ENCODE data around the gene SMC6.

SMC6 gene

GRCh38 chr2:17735864-17736263, 17.7 kb downstream of the SMC6 start:
- no peak overlapping the region for H3K9ac ChIP-seq (ENCODE audit: low read depth, low read length)
- H3K4me3 ChIP-seq (ENCODE audit: low read length), result no peak overlapping the region
- H3K4me1 ChIP-seq (ENCODE audit: insufficient read depth, low read length), result no peaks in the 10 kb centered on the region
- H3K36me3 ChIP-seq (ENCODE audit: insufficient read depth, low read depth, low read length), result peaks cover 98% of the 10 kb centered on the region
- no peak overlapping the region for H3K27ac ChIP-seq (ENCODE audit: low read length)
- no peaks in the 10 kb centered on the region for H3K27me3 ChIP-seq (ENCODE audit: insufficient read depth, low read length)
- H3K9me3 ChIP-seq (ENCODE audit: insufficient read depth, low read depth, low read length), result no peaks in the 10 kb centered on the region

GRCh38 chr2:17733599-17733998, 20.0 kb downstream of the SMC6 start:
- Histone ChIP-seq H3K27ac (ENCODE audit: low read length) (no peak overlapping the region), H3K27me3 (ENCODE audit: insufficient read depth, low read length) (no peaks in the 10 kb centered on the region), H3K9ac (ENCODE audit: low read depth, low read length) (no peak overlapping the region), H3K36me3 (ENCODE audit: insufficient read depth, low read depth, low read length) (peaks cover 94% of the 10 kb centered on the region), H3K9me3 (ENCODE audit: insufficient read depth, low read depth, low read length) (no peaks in the 10 kb centered on the region), H3K4me3 (ENCODE audit: low read length) (no peak overlapping the region), H3K4me1 (ENCODE audit: insufficient read depth, low read length) (peaks cover 7% of the 10 kb centered on the region; the same call in 1 of the 2 replicates)

DNA sequence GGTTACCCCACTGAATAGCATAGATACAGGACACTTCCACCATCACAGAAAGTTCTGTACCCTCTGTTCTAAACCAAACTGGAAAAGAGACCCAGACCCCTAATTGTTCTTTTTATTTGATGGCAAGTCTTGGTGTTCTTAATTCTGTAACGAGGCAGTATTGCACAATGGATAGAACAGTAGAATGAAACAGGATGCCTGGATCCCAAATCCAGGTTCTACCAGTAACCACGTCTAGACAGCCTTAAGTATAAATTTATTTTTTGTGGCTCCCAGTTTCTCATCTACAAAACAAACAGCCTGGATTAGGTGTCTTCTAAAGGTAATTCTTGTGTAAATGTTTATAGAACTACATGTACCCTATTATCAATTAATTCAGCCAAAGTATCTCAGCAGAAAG, 23.7 kb downstream of the SMC6 start:
- Histone ChIP-seq H3K9me3 (ENCODE audit: insufficient read depth, low read depth, low read length) (no peaks in the 10 kb centered on the region), H3K4me3 (ENCODE audit: low read length) (no peak overlapping the region), H3K4me1 (ENCODE audit: insufficient read depth, low read length) (peaks cover 7% of the 10 kb centered on the region; the same call in 1 of the 2 replicates), H3K9ac (ENCODE audit: low read depth, low read length) (no peak overlapping the region), H3K27ac (ENCODE audit: low read length) (no peak overlapping the region), H3K27me3 (ENCODE audit: insufficient read depth, low read length) (no peaks in the 10 kb centered on the region), H3K36me3 (ENCODE audit: insufficient read depth, low read depth, low read length) (peaks cover 93% of the 10 kb centered on the region)

GRCh38 chr2:17728210-17728609, 25.4 kb downstream of the SMC6 start:
- Histone ChIP-seq H3K27ac (ENCODE audit: low read length) (no peak overlapping the region), H3K36me3 (ENCODE audit: insufficient read depth, low read depth, low read length) (peaks cover 93% of the 10 kb centered on the region), H3K4me1 (ENCODE audit: insufficient read depth, low read length) (peaks cover 7% of the 10 kb centered on the region; the same call in 1 of the 2 replicates), H3K9me3 (ENCODE audit: insufficient read depth, low read depth, low read length) (no peaks in the 10 kb centered on the region), H3K9ac (ENCODE audit: low read depth, low read length) (no peak overlapping the region), H3K4me3 (ENCODE audit: low read length) (no peak overlapping the region), H3K27me3 (ENCODE audit: insufficient read depth, low read length) (no peaks in the 10 kb centered on the region)

GRCh38 chr2:17719562-17720371, 33.8 kb downstream of the SMC6 start:
- H3K27ac ChIP-seq (ENCODE audit: low read length), result no peak overlapping the region
- no peaks in the 10 kb centered on the region for H3K4me1 ChIP-seq (ENCODE audit: insufficient read depth, low read length)
- no peak overlapping the region for H3K4me3 ChIP-seq (ENCODE audit: low read length)
- no peak overlapping the region for H3K9ac ChIP-seq (ENCODE audit: low read depth, low read length)
- H3K9me3 ChIP-seq (ENCODE audit: insufficient read depth, low read depth, low read length), result no peaks in the 10 kb centered on the region
- H3K27me3 ChIP-seq (ENCODE audit: insufficient read depth, low read length), result no peaks in the 10 kb centered on the region
- peaks cover 98% of the 10 kb centered on the region for H3K36me3 ChIP-seq (ENCODE audit: insufficient read depth, low read depth, low read length)

DNA sequence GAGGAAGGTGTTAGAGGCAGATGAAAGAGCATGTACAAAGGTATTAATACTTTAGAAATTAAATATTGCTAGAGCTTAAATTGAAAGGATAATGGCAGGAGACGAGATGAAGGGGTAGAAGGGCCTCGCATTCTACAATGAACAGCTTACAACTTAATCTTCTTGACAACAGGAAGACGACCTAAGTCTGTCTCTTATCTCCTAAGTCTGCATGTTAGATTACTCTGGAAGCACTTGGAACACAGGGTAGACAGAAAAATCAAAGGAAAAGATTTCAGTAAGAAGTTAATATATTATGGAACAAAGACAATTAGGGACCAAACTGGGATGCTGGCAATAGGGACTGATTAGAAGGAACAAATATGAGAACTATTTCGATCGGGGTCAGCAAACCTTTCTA, 34.9 kb downstream of the SMC6 start:
- H3K9me3 ChIP-seq (ENCODE audit: insufficient read depth, low read depth, low read length), result no peaks in the 10 kb centered on the region
- peaks cover 98% of the 10 kb centered on the region for H3K36me3 ChIP-seq (ENCODE audit: insufficient read depth, low read depth, low read length)
- no peak overlapping the region for H3K9ac ChIP-seq (ENCODE audit: low read depth, low read length)
- H3K4me1 ChIP-seq (ENCODE audit: insufficient read depth, low read length), result no peaks in the 10 kb centered on the region
- no peak overlapping the region for H3K4me3 ChIP-seq (ENCODE audit: low read length)
- no peak overlapping the region for H3K27ac ChIP-seq (ENCODE audit: low read length)
- H3K27me3 ChIP-seq (ENCODE audit: insufficient read depth, low read length), result no peaks in the 10 kb centered on the region

GRCh38 chr2:17717666-17718065, 35.9 kb downstream of the SMC6 start:
- Histone ChIP-seq H3K36me3 (ENCODE audit: insufficient read depth, low read depth, low read length) (peaks cover 99% of the 10 kb centered on the region), H3K9me3 (ENCODE audit: insufficient read depth, low read depth, low read length) (no peaks in the 10 kb centered on the region), H3K9ac (ENCODE audit: low read depth, low read length) (no peak overlapping the region), H3K4me3 (ENCODE audit: low read length) (no peak overlapping the region), H3K4me1 (ENCODE audit: insufficient read depth, low read length) (no peaks in the 10 kb centered on the region), H3K27ac (ENCODE audit: low read length) (no peak overlapping the region), H3K27me3 (ENCODE audit: insufficient read depth, low read length) (no peaks in the 10 kb centered on the region)

GRCh38 chr2:17713291-17713690, 40.3 kb downstream of the SMC6 start:
- H3K27me3 ChIP-seq (ENCODE audit: insufficient read depth, low read length), result no peaks in the 10 kb centered on the region
- H3K9ac ChIP-seq (ENCODE audit: low read depth, low read length), result no peak overlapping the region
- no peak overlapping the region for H3K4me3 ChIP-seq (ENCODE audit: low read length)
- H3K4me1 ChIP-seq (ENCODE audit: insufficient read depth, low read length), result no peaks in the 10 kb centered on the region
- peaks cover 97% of the 10 kb centered on the region for H3K36me3 ChIP-seq (ENCODE audit: insufficient read depth, low read depth, low read length)
- H3K9me3 ChIP-seq (ENCODE audit: insufficient read depth, low read depth, low read length), result no peaks in the 10 kb centered on the region
- H3K27ac ChIP-seq (ENCODE audit: low read length), result no peak overlapping the region

- Histone ChIP-seq H3K9me3 (ENCODE audit: insufficient read depth, low read depth, low read length) (no peaks in the 10 kb centered on the region), H3K27ac (ENCODE audit: low read length) (no peak overlapping the region), H3K4me1 (ENCODE audit: insufficient read depth, low read length) (no peaks in the 10 kb centered on the region), H3K27me3 (ENCODE audit: insufficient read depth, low read length) (no peaks in the 10 kb centered on the region), H3K9ac (ENCODE audit: low read depth, low read length) (no peak overlapping the region), H3K36me3 (ENCODE audit: insufficient read depth, low read depth, low read length) (peaks cover 96% of the 10 kb centered on the region), H3K4me3 (ENCODE audit: low read length) (no peak overlapping the region)
These were observed 42.9 kb downstream of the SMC6 start for GRCh38 chr2:17710547-17711248.

DNA sequence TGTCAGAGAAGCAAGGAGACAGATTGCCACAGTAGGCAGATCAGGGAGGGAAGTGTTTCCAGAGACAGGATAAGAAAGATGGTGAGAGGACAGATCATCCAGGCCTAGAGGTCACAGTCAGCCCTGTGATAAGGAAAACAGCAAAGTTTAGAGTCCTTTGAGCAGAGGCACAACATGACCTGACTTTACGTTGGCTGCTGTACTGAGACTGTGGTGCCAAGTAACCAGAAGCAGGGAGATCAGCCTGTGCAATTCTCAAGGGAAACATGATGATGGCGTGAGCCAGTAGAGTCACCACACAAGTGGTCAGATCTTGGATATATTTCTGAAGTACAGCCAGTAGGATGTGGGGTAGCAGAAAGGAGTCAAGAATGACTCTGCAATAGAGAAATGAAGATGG, 43.7 kb downstream of the SMC6 start:
- Histone ChIP-seq H3K27me3 (ENCODE audit: insufficient read depth, low read length) (no peaks in the 10 kb centered on the region), H3K9ac (ENCODE audit: low read depth, low read length) (no peak overlapping the region), H3K4me3 (ENCODE audit: low read length) (no peak overlapping the region), H3K27ac (ENCODE audit: low read length) (no peak overlapping the region), H3K36me3 (ENCODE audit: insufficient read depth, low read depth, low read length) (peaks cover 94% of the 10 kb centered on the region), H3K4me1 (ENCODE audit: insufficient read depth, low read length) (no peaks in the 10 kb centered on the region), H3K9me3 (ENCODE audit: insufficient read depth, low read depth, low read length) (no peaks in the 10 kb centered on the region)

DNA sequence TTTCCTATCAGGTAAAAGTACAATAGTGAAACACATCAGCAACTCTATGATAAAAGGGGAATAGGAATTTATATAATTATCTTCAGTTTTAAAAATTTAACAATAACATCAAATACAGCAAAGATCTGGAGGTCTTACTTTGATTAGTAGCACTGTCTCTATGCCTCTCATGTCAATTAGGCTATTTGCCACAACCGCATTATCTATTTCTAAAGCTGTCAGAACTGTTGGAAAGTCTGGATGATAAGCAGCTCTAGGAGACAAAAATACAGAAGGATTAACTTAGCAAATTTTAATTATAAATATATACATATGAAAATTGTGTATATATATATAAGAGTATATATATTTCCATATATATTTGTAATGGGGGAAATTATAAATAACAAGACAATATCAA, 45.1 kb downstream of the SMC6 start:
- no peaks in the 10 kb centered on the region for H3K27me3 ChIP-seq (ENCODE audit: insufficient read depth, low read length)
- H3K4me3 ChIP-seq (ENCODE audit: low read length), result no peak overlapping the region
- no peaks in the 10 kb centered on the region for H3K4me1 ChIP-seq (ENCODE audit: insufficient read depth, low read length)
- no peaks in the 10 kb centered on the region for H3K9me3 ChIP-seq (ENCODE audit: insufficient read depth, low read depth, low read length)
- H3K9ac ChIP-seq (ENCODE audit: low read depth, low read length), result no peak overlapping the region
- H3K36me3 ChIP-seq (ENCODE audit: insufficient read depth, low read depth, low read length), result peaks cover 90% of the 10 kb centered on the region
- H3K27ac ChIP-seq (ENCODE audit: low read length), result no peak overlapping the region

DNA sequence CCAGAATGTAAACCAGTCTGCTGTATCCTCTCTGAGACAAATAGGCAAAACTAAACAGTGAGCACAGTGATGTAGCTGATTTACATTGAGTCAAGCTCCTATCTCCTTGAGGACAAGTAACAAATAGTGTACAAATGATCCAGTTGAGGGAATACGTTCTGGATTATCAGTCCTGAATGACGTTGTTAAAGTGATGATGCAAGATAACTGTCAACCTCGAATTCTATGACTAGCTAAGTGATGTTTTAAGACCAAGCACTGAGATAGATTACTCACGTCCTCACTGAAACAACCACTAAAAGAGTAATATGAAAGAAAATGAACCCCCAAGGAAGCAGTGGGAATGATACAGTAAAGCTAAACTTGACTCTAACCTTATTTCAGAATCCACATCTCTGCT, 46.8 kb downstream of the SMC6 start:
- no peak overlapping the region for H3K4me3 ChIP-seq (ENCODE audit: low read length)
- H3K27me3 ChIP-seq (ENCODE audit: insufficient read depth, low read length), result no peaks in the 10 kb centered on the region
- no peak overlapping the region for H3K9ac ChIP-seq (ENCODE audit: low read depth, low read length)
- no peak overlapping the region for H3K27ac ChIP-seq (ENCODE audit: low read length)
- H3K4me1 ChIP-seq (ENCODE audit: insufficient read depth, low read length), result no peaks in the 10 kb centered on the region
- peaks cover 88% of the 10 kb centered on the region for H3K36me3 ChIP-seq (ENCODE audit: insufficient read depth, low read depth, low read length)
- no peaks in the 10 kb centered on the region for H3K9me3 ChIP-seq (ENCODE audit: insufficient read depth, low read depth, low read length)
